GOT3 (cell line): ENCODE measurements around the gene EEA1.

Experiments used
- DNase-seq: peaks from one replicate; lab custom pipeline; 2025; ENCODE audit warnings: mixed read lengths; lab: John Stamatoyannopoulos, UW

Gene EEA1

GRCh38 chr12:92747151-92747550 lies 181.9 kb downstream of the EEA1 start:
- DNase-seq, result no peak

DNA sequence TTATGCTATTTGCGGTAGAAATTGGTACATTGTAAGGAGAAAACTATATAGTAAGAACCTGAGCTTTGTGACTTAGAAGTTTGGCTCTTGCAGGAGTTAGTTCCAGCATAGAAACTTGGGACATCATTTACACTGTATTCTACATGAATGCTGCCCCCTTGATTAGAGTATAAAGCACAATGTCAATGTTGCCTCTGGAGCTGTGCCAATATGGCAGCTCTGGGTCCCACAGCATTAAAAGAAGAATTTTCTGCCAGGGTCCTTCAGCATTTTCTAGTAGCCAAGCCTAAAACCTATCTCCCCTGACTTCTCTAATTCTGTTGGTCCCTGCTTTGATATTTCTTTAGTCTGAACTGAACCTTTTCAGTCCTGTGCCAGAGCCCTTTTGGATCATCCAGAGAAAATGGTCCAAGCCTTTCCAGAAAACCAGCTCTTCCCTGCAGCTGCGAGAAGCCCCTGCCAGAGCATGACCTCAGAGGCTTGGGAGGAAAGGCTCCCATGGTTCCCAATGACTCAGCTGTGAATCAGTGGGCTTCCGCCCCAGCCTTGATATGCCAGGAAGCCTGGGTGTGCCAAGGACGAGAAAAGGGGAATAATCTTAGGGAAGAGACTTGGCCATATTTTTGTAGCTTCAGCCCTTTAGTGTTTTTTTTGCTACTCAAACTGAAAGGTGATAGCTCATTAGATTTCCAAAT lies 183.1 kb downstream of the EEA1 start:
- peak; percentile 1 for DNase-seq

DNA sequence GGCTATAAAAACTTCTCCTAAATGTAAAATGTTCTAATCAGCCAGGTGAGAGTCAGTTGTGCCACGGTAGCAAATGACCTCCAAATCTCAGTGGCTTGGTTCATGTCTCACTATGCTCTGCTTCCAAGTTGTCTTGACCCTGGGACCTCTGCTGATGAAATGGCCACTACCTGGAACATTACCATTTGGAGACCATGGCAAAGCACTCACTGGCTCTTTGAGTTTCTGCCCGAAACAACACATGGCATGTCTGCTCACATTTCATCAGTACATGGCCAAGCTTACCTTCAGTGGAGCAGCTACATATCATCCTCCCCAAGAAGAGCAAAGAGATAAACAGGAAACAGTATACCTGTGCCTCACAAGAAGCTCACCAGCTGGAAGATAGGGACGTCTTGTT lies 186.1 kb downstream of the EEA1 start:
- no peak for DNase-seq

DNA sequence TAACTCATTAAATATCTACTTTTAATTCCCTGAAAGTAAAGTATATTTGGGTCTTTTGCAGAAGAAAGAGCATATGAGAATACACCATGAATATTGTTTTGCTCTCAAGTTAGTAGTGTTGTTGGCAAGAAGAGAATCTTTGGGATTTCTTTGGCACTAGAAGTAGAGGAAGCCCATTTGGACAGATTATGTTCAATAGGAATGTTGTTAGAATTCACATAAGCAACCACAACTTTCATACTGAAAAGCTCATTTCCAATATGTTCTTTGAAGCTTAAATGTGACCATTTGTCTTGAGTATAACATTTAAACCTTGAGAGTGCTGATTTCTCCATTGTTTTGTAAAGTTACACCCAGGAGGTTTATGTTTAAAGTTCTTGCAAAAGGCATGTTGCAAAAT lies 188.7 kb downstream of the EEA1 start:
- no peak for DNase-seq

GRCh38 chr12:92739113-92739512 lies 190.0 kb downstream of the EEA1 start:
- DNase-seq, result no peak

- no peak for DNase-seq
These were observed 190.9 kb downstream of the EEA1 start for GRCh38 chr12:92737855-92738850.

- DNase-seq, result no peak
These were observed 192.5 kb downstream of the EEA1 start for GRCh38 chr12:92736605-92737004.

- no peak for DNase-seq
These were observed 193.9 kb downstream of the EEA1 start for GRCh38 chr12:92735131-92735721.

GRCh38 chr12:92733661-92734060 lies 195.4 kb downstream of the EEA1 start:
- no peak for DNase-seq

DNA sequence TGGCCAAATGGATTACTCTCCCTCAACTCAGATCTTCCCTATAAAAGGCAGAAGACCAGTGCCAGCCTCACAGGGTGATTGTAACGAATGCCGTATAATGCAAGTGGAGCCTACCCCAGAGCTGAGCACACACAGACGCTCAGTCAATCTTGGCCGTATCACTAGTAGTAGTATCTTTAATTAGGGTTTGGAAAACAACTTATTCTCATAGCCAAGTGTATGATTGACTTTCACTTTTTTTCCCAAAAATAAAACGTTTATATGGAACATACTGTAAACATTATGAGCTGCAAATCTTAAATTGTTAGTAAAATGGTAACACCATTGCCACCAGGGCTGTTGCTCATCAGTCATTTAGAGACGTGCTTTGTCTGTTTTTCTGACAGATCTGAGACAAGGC lies 195.9 kb downstream of the EEA1 start:
- DNase-seq, result no peak

- no peak for DNase-seq
These were observed 196.4 kb downstream of the EEA1 start for GRCh38 chr12:92732716-92733115.

- DNase-seq, result no peak
These were observed 196.9 kb downstream of the EEA1 start for GRCh38 chr12:92732216-92732615.

DNA sequence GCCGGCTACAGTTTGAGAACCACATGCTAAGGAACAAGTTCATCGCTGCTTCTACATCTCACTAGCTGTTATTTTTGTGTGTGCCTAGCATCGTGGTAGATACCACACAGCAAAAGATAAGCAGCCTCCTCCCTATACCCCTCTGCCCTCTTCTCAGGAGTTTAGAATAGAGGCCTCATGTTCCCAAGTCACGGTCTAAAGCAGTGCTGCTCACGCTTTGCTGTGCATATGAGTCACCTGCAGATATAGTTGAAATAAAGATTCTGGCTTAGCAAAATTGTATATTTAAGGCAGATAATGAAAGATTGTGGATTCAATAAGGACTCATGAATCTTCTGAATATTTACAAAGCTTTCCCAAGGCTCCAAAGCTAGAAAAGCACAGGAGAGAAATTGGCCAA lies 198.3 kb downstream of the EEA1 start:
- DNase-seq, result no peak

GRCh38 chr12:92729773-92730305 lies 199.3 kb downstream of the EEA1 start:
- no peak for DNase-seq

DNA sequence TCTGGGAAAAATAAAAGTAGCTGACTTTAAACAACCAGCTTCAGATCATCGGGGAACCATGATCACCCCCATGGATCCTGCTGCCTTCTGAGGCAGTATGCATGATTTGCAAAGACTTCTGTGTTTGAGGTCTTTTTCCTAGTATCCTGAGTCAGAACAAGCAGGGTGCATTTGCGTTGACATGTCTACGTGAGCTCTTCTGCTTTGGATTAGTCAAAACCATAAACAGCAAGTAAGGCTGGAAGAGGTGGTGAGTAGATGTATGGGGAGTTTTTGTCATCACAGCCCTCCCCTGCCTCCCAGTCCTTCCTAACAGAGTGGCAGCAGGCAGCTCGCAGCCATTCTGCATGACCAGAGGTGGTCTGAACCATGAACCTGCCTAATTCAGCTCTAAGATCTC lies 202.2 kb downstream of the EEA1 start:
- no peak for DNase-seq

- DNase-seq, result no peak
These were observed 206.2 kb downstream of the EEA1 start for GRCh38 chr12:92722897-92723296.

DNA sequence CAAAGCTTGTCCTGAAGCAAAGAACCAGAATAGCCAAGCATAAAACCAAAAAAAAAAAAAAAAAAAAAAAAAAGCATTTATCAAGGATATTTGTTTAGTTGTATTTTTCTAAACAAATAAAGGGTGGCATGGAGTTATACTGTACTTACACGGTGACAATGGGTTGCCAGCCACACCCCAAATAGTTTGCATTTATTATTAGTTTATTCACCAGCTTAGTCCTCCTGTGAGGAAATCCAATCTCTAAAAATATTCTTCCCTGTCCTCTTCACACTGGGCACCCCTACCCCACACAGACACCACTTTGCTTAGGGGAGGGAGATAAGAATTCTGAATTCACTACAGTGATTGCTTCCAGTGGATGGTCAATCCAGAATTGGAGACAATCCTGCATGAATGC lies 207.4 kb downstream of the EEA1 start:
- DNase-seq, result no peak

DNA sequence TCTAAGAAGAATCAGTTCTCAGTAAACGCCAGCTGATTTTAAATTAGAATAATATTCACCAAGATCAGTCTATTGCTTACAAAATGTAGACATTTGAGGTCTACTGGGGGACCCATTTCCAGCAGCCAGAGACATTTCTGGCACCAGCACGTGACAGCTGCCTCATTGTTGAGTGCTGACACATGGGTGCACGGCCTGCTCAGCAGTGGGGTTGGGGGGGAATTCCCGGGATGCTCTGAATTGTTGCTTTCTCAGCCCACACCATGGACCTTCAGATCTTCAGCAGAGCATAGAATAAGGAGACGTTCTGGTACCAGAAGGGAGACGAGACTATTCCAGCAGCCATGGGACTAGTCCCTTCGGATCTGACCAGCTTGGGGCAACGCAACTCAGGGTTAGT lies 208.0 kb downstream of the EEA1 start:
- no peak for DNase-seq
